Thyroid gland (tissue), 4 donors: ENCODE results near the gene PRKCE.

Source experiments
- POLR2A ChIP-seq, 2 donors: fragments of 450-650 bp; IDR thresholded peaks; one replicate each; pipeline ENCODE4 v1.6.1; 2017; ENCODE audit warnings: antibody characterized with exemption in 2 of 2, mild to moderate bottlenecking in 2 of 2, moderate library complexity in 1 of 2
- TF ChIP-seq, protein P1 (sequence below), 6 experiments: fragments of 200-600 bp in 3 of 6; fragments of 450-650 bp in 3 of 6; sonication (generic) in 3 of 6; IDR thresholded peaks; one replicate each; pipeline ENCODE4 v1.5.1; 2016 to 2019; ENCODE audit warnings: antibody characterized with exemption in 6 of 6, mild to moderate bottlenecking in 2 of 6, inconsistent platforms in 1 of 6, moderate library complexity in 1 of 6

- no peak for TF ChIP-seq POLR2A (IDR thresholded peaks at IDR 0.05)
- TF ChIP-seq, protein P1, sequence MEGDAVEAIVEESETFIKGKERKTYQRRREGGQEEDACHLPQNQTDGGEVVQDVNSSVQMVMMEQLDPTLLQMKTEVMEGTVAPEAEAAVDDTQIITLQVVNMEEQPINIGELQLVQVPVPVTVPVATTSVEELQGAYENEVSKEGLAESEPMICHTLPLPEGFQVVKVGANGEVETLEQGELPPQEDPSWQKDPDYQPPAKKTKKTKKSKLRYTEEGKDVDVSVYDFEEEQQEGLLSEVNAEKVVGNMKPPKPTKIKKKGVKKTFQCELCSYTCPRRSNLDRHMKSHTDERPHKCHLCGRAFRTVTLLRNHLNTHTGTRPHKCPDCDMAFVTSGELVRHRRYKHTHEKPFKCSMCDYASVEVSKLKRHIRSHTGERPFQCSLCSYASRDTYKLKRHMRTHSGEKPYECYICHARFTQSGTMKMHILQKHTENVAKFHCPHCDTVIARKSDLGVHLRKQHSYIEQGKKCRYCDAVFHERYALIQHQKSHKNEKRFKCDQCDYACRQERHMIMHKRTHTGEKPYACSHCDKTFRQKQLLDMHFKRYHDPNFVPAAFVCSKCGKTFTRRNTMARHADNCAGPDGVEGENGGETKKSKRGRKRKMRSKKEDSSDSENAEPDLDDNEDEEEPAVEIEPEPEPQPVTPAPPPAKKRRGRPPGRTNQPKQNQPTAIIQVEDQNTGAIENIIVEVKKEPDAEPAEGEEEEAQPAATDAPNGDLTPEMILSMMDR (IDR thresholded peaks at IDR 0.05): no peak
Measured at GRCh38 chr2:46064396-46064795, 412.9 kb downstream of the PRKCE start.
